Fibroblast of lung (primary cell): Measurements from ENCODE around the gene PSRC1.

Source experiments
- CTCF ChIP-seq, 2 donors: IDR thresholded peaks in 1 of 2; conservative IDR thresholded peaks in 1 of 2; 1 replicate in 1 of 2; 2 replicates in 1 of 2; pipeline ENCODE4 v1.5.1; 2011 to 2012; ENCODE audit warnings: low read length in 2 of 2, control low read depth in 1 of 2, inconsistent platforms in 1 of 2, low read depth in 1 of 2, mild to moderate bottlenecking in 1 of 2
- EZH2 ChIP-seq: IDR thresholded peaks from 2 replicates; pipeline ENCODE4 v1.5.1; 2012; ENCODE audit warnings: low read length, control low read depth, mild to moderate bottlenecking; ENCODE audit errors: missing control alignments

- TF ChIP-seq CTCF (conservative IDR thresholded peaks at IDR 0.05 in 1 of 2, IDR thresholded peaks at IDR 0.05 in 1 of 2; ENCODE audit: low read depth in 1 of 2, low read length in 2 of 2) (no peak), EZH2 (no peak)
These were observed 31.4 kb downstream of the PSRC1 start for GRCh38 chr1:109251277-109252166.
